Endothelial cell of umbilical vein (primary cell): ENCODE results near the gene SMAD2. TPM values are rescaled to one million over a fixed set of nuclear protein-coding genes. Genes with fewer than 3 reads are reported as not detected.
"Not testable (repeated sequence)": the region's sequence is repeated elsewhere in the genome, so short reads cannot be mapped to it uniquely, and the experiment has no call there.

Source experiments
- BruUV-seq: library from RNA; stranded (reverse); fragments of 400-500 nt; replicated peaks from 2 replicates; lab custom pipeline; 2021; lab: Mats Ljungman, UMichigan
- CTCF ChIA-PET: fragments of 300-600, 350-600 bp; sonication (Branson Sonifier 250); formaldehyde crosslinking; loops from one replicate; lab custom pipeline; 2021; ENCODE audit warnings: antibody characterized with exemption, inconsistent platforms; lab: Charles Lee
- POLR2A ChIA-PET: fragments of 300-600, 350-600 bp; sonication (Branson Sonifier 250); formaldehyde crosslinking; loops from one replicate; lab custom pipeline; 2021; ENCODE audit warnings: antibody characterized with exemption, inconsistent platforms; lab: Charles Lee
- DNase-seq: peaks from one replicate; pipeline ENCODE4 v3.0.0-alpha.2; 2011; ENCODE audit warnings: low read depth, low spot score
- FAIRE-seq: peaks from 2 replicates; lab custom pipeline; 2011; peaks lifted over from hg19 to GRCh38; lab: Jason Lieb, UNC
- H2AFZ ChIP-seq: 2 replicates; pipeline ENCODE4 v1.6.0; 2012; ENCODE audit warnings: low read depth, low read length, control low read depth, inconsistent platforms
- H3K27ac ChIP-seq: 2 replicates; pipeline ENCODE4 v1.5.1; 2011; ENCODE audit warnings: low read depth, mild to moderate bottlenecking, control low read depth, low read length, moderate library complexity; ENCODE audit not compliant: insufficient read depth
- H3K27me3 ChIP-seq, 2 experiments: 2 replicates each; pipeline versions ENCODE4 v1.6.0 to v1.6.1; 2011; ENCODE audit warnings: low read length in 2 of 2, mixed read lengths in 1 of 2; ENCODE audit not compliant: control insufficient read depth in 2 of 2, insufficient read depth in 2 of 2
- H3K36me3 ChIP-seq, 2 experiments: 2 replicates in 1 of 2; 3 replicates in 1 of 2; pipeline ENCODE4 v1.5.1; 2011; ENCODE audit warnings: low read length in 2 of 2, mild to moderate bottlenecking in 1 of 2, moderate library complexity in 1 of 2; ENCODE audit not compliant: control insufficient read depth in 2 of 2, insufficient read depth in 2 of 2; ENCODE audit errors: extremely low read depth in 1 of 2
- H3K4me1 ChIP-seq: 3 replicates; pipeline ENCODE4 v1.5.1; 2011; ENCODE audit warnings: mild to moderate bottlenecking, low read length; ENCODE audit not compliant: control insufficient read depth, insufficient read depth; ENCODE audit errors: extremely low read depth
- H3K4me2 ChIP-seq: 2 replicates; pipeline ENCODE4 v1.6.1; 2011; ENCODE audit warnings: low read length, control low read depth, mixed read lengths; ENCODE audit not compliant: insufficient read depth
- H3K4me3 ChIP-seq, 3 experiments: fragments of 200-600 bp in 1 of 3; sonication (generic), shearing (Covaris generic) in 1 of 3; replicated peaks in 1 of 3; 2 replicates each; pipeline ENCODE4 v1.5.1; 2011 to 2016; ENCODE audit warnings: control low read depth in 3 of 3, low read length in 3 of 3, mild to moderate bottlenecking in 2 of 3, inconsistent platforms in 1 of 3, low read depth in 1 of 3, moderate library complexity in 1 of 3; ENCODE audit not compliant: insufficient read depth in 1 of 3
- H3K79me2 ChIP-seq: 2 replicates; pipeline ENCODE4 v1.6.0; 2012; ENCODE audit warnings: low read length, inconsistent platforms; ENCODE audit not compliant: control insufficient read depth, insufficient read depth
- H3K9ac ChIP-seq: replicated peaks from 2 replicates; pipeline ENCODE3; 2011; ENCODE audit warnings: low read length, control low read depth; ENCODE audit not compliant: insufficient read depth; ENCODE audit errors: extremely low read depth
- H3K9me1 ChIP-seq: replicated peaks from 3 replicates; pipeline ENCODE4 v1.6.0; 2011; ENCODE audit warnings: mild to moderate bottlenecking, low read length; ENCODE audit not compliant: control insufficient read depth, insufficient read depth; ENCODE audit errors: extremely low read depth
- H3K9me3 ChIP-seq: replicated peaks from 2 replicates; pipeline ENCODE4 v1.5.1; 2012; ENCODE audit warnings: low read length, inconsistent platforms; ENCODE audit not compliant: control insufficient read depth, insufficient read depth
- H4K20me1 ChIP-seq: replicated peaks from 2 replicates; pipeline ENCODE3; 2011; ENCODE audit warnings: mild to moderate bottlenecking, low read length; ENCODE audit not compliant: control insufficient read depth, insufficient read depth; ENCODE audit errors: extremely low read depth
- dilution Hi-C: fragments of 300-500 bp; cut with MboI; formaldehyde crosslinking; loops from one replicate; pipeline ENCODE4 v1.15.0; 2019; ENCODE audit warnings: low sequenced_read_pairs; ENCODE audit not compliant: extremely low pct_ligation_motif_present
- intact Hi-C: fragments of 100-400 bp; cut with micrococcal nuclease; formaldehyde crosslinking; loops from one replicate; pipeline ENCODE4 v1.10.0; 2022
- polyA plus RNA-seq, 4 experiments: library from polyadenylated mRNA; depleted of rRNA in 3 of 4; stranded (reverse) in 3 of 4; unstranded in 1 of 4; fragments of >200 nt; gene quantifications; 2 replicates each; pipeline versions ENCODE4 v1.2.1 to v1.2.3, GENCODE V29; 2011 to 2012; ENCODE audit warnings: missing spikeins in 1 of 4
- small RNA-seq: library from RNA; depleted of rRNA; stranded (forward); fragments of <200 nt; gene quantifications from one replicate; pipeline ENCODE3, GENCODE V24; 2012; ENCODE audit warnings: low replicate concordance, low read depth; ENCODE audit not compliant: insufficient read depth, insufficient read length
- total RNA-seq: library from RNA; stranded (reverse); gene quantifications from 2 replicates; pipeline ENCODE4 v1.2.3, GENCODE V29; 2021

The SMAD2 gene
- total and polyA plus RNA-seq, 2 donors (not counting 3 experiments of a cell fraction or from before 2014, with no cell fraction given): 40.3 to 123 TPM

- H3K9me1 ChIP-seq, H2AFZ ChIP-seq, dilution Hi-C loops, H3K27me3 ChIP-seq, H4K20me1 ChIP-seq, H3K9me3 ChIP-seq, H3K27ac ChIP-seq, POLR2A ChIA-PET, H3K4me3 ChIP-seq, BruUV-seq, H3K79me2 ChIP-seq, H3K9ac ChIP-seq, H3K4me2 ChIP-seq, CTCF ChIA-PET, intact Hi-C loops, H3K36me3 ChIP-seq, FAIRE-seq, DNase-seq, H3K4me1 ChIP-seq: not testable (repeated sequence)
Measured at GRCh38 chr18:47767198-47767597, 163.3 kb downstream of the SMAD2 start.

Small RNAs within 50 kb of the gene (small RNA-seq; reads per million reads assigned to genes)
- gene AC120349.2 (not detected), gene MTCO2P2 (not detected)
